GM19397 (cell line): ENCODE measurements around the gene ROCK2.
"Not testable (repeated sequence)": the region's sequence is repeated elsewhere in the genome, so short reads cannot be mapped to it uniquely, and the experiment has no call there.

Experiments
- ATAC-seq: cut with Tn5 transposase; IDR thresholded peaks from one replicate; pipeline ENCODE4 v1.9.1; 2021; ENCODE audit warnings: mild to moderate bottlenecking, moderate library complexity; ENCODE audit not compliant: unreplicated experiment

ROCK2 gene

DNA sequence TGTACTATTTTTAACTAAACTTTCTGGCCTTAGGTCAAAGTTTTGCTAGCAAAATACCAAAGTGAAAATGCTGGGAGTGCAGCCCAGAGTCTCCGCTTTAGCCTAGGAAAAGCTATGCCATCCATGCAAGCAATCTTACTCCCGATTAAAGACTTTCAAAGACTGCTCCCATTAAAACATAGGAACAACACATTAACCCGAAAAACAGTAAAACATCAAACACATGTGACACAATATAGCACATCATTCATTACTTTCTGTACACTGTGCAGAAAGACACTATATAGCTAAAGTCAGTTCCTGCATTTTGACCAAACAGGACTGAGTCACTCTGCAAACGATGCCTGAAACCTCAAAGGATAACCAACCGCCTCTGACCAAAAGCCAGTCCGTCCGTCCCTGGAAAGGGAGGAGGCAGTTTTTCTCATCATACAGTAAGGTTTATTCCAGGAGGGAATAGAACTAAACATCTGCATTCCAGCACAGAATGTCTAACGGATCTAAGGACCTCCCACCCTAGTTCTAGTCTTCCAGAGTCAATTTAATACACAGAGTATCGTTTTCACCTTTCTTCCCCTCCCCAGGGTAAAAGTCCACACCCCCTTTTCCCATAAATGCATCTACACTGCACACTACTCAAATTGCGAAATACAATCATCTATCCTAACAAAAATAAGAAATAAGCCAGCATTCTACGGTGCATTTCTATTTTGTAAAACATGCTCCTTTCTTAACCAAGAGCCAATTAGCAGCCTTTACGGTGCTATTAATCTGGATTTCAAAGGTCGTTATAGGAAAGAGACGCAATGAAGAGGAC, 1.7 kb downstream of the ROCK2 start:
- no peak for ATAC-seq

DNA sequence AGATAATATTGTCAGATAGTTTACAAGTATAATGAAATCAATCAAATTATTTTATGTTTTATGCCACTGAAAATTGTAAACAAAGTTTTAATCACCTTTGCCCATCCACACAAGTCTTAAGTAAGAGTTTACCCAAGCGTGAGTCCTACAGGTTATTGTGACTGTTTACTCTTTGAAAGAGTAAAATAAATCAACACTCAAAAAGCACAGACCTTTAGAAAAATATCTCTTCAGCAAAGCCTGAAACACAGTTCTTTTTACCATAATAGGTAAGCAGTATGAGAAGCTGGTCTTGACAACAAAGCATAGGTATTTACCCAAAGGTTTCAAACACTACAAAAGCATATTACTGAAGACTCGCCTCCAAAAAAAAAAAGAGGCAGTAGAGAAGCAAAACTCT, 3.7 kb downstream of the ROCK2 start:
- ATAC-seq: no peak

DNA sequence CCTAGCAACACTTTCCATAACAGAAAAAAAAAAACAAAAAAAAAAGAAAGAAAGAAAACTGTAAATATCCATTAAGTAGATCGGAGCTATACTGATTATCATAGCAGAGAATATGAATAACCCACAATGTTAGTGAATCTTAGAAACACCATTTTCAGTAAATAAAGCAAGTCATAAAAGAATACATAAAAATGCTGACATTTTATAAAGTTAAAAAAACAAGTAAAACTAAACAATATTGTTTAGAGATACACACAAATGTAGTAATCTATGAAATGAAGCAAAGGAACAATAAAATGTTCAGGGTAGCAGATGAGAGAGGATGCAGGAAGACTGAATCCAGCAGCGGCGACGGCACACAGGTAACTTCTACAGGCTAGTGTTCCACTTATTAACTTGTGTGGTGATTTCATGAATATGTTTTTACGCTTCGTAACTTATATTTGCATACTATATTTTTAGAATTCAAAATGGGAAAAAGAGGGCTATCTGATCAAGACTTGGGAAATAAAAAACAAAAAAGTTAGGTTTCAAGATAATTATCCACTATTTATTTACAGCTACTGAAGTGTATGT, 4.8 kb downstream of the ROCK2 start:
- no peak for ATAC-seq

DNA sequence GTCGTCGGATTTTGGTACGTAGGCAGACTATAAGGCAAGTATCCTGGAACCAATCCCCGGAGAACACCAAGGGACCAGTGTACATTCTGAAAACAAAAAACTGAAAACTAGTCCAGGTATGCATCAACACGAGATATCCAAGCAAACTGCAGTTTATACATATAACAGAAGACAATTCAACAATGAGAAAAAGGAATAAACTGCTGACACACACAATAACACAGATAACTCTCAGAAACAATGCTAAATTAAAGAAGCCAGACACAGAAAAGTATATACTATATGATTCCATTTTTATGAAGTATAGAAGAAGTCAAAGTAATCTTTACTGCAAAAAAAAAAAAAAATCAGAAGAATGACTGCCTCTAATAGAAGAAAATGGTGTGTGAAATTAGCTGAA, 5.9 kb downstream of the ROCK2 start:
- ATAC-seq: no peak

DNA sequence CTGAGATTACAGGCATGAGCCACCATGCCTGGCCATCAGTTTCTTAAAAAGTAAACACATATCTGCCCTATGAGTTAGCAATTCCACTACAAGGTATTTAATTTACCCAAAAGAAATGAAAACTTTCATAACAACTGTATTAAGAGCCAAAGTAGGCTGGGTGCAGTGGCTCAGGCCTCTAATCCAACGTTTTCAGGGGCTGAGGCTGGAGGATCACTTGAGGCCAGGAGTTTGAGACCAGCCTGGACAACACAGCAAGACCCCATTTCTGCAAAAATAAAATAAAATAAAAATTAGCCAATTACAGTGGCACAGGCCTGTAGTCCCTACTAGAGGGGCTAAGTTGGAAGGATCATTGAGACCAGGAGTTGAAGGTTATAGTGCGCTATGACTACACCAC, 6.5 kb downstream of the ROCK2 start:
- no peak for ATAC-seq

DNA sequence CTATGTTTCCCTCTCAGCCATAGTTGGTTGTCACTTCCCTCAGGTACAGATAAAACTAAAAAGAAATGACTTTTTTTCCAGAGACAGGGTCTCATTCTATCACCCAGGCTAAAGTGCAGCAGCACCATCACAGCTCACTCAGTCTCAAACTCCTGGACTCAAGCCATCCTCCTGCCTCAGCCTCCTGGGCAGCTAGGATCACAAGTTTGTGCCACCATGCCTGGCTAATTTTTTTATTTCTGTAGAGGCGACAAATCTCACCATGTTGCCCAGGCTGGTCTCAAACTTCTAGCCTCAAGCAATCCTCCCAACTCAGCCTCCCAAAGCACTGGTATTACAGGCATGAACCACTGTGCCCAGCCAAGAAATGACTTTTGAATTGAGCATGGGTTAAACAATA, 8.2 kb downstream of the ROCK2 start:
- no peak for ATAC-seq

DNA sequence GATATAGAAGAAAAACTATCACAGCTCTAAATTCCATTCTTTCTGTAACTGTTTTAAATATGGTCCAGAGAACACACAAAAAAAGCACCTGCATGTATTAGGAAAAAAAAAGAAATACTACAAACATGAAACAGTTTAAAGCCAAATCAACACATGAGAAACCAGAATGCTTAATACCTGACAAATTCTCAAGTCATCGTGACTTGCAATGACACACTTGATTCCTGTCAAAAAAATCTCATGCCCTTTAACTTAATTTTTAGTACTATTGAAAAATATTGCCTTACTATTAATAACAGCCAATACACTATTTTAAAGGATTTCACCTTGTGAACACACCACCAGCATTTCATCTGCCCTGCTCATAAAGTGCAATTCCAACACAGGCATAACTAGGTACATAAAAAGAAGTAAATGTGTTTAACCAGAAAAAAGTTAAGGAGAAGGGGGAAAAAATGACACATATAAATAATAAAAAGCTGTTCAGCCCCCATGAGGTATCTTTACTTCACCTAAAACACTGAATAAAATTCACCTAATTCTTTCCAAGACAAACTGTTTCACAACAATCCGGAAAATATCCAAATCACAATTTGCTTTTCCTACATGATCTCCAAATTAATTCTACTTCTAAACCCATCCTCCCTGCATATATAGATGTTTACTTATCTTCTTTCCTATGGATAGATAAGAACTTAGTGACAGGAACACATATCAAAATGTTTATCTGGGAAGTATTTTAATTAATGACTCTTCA, 10.8 kb downstream of the ROCK2 start:
- ATAC-seq: no peak

DNA sequence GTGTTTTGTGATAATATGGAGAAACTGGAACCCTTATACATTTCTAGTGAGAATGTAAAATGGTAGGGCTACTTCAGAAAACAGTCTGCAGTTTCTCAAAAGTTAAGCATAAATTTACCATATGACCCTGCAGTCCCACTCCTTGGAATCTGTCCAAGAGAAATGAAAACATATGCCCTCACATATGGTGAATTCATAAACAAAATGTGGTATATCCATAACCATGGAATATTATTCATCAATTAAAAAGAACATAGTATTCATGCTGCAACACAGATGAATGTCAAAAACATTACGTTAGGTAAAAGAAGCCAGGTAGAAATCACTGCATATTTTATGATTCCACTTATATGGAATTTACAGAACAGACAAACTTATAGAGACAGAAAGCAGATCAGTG, 11.8 kb downstream of the ROCK2 start:
- no peak for ATAC-seq

DNA sequence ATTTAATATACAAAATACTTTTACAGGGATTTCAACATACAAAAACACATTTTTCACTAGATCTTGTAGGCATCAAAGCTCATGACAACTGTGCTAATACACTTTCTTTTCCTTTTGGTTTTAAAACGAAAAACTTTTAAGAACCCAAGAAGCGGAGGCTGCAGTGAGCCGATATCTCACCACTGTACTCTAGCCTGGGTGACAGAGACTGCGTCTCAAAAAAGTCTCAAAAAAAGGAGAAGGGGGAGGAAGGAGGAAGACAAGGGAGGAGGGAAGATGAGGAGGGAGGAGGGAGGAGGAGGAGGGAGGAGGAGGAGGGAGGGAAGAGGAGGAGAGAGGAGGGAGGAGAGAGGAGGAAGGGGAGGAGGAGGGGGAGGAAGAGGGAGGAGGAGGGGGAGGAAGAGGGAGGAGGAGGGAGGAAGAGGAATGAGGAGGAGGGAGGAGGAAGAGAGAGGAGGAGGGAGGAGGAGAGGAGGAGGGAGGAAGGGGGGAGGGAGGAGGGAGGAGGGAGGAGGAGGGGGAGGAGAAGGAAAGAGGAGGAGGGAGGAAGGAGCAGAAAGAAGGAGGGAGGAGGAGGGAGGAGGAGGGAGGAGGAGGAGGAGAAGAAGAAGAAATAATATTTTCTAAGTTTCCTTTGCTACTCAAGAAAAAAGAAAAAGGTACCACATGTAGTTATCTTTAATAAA, 13.8 kb downstream of the ROCK2 start:
- no peak for ATAC-seq

DNA sequence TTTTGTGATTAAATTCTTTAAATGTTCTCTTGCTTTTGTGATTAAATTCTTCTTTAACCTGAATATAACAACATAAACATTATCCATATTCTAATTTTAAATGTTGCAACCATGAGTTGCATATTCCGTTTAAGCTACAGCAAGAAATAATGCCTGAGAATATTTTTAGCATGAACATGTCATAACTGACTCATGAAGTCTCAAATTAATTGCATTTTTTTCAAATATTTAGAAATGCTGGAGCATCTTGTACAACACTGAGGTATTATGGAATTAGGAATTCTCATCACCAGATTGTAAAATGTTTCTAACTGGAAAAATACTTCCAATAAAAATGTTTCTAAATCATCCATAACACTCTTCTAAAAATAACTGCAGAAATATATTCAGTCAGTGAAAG, 14.7 kb downstream of the ROCK2 start:
- no peak for ATAC-seq

DNA sequence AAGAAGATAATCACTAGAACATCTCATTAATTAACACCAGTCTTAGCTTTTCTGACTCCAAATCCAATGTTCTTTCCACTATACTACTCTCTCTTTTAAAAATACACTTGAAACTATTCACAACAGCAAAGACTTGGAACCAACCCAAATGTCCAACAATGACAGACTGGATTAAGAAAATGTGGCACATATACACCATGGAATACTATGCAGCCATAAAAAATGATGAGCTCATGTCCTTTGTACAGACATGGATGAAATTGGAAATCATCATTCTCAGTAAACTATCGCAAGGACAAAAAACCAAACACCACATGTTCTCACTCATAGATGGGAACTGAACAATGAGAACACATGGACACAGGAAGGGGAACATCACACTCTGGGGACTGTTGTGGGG, 15.9 kb downstream of the ROCK2 start:
- ATAC-seq: not testable (repeated sequence)

DNA sequence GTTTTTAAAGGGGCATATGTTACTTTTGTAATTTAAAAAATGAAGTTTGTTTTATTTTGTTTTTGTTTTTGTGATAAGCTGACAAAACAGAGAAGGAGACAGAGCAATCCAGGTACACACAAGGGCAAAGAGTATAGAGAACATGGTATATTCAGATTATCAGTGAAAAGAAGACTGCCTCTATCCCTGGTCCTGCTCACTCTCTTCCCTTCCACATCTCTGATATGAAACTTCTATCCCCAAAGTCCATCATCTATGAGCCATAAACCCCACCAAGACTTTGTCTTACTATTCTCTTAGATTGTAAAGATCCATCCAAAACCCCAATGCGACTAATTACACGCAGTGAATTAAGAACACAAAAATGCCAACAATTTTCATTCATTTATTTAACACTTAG, 16.6 kb downstream of the ROCK2 start:
- no peak for ATAC-seq

DNA sequence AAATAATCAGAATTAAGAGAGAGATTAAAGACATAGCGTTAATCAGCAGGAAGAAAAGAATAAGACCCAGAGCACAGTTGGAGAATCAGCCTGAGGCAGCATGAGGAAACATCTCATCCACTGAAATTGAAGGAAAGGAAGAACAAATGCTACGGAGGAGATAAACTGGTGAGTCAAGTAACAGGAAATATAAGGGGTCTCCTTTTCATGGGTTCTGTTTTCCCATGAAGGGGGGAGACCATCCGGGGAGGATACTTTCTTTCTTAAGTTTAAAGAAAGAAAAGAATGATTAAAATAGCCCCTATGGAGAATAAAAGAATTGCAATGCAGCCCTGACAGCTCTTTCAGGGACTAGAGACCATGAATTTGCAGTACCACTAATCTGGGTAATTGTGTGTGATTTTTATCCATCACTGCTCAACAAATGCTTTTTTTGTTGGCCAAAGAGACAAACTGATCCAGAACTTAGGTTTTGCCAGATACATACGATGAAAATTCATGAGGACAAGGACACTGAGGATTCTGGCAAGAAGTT, 17.7 kb downstream of the ROCK2 start:
- no peak for ATAC-seq

DNA sequence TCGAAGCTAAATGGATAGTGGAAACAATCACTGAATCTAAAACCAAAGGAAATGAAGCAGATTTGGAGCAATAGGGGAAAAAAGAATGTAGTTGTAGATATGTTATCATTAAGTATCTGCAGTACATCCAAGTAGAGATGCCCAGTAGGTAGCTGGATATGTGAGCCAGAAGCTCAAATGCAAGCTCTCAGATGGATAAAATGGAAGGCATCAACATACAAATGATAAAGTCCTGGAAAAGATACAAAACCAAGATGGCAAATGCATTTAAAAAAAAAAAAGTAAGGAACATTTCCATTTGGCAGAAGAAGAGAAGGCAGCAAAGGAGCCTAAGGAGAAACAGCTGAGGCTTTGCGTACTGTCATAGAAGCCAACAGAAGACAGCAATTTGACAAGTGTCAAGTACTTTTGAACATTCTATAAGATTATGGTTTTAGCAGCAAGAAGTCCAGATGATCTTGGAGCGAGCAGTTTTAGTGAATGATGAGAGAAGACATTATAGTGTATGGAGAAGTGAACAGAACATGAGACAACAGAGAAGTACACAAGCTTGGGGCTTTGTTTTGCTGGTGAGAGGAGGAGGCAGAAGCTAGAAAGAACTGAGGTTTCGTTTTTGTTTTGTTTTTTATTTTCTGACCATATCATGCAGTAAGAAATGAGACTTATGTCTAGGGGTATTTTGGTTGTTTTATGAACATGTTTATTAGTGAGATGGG, 18.3 kb downstream of the ROCK2 start:
- no peak for ATAC-seq

DNA sequence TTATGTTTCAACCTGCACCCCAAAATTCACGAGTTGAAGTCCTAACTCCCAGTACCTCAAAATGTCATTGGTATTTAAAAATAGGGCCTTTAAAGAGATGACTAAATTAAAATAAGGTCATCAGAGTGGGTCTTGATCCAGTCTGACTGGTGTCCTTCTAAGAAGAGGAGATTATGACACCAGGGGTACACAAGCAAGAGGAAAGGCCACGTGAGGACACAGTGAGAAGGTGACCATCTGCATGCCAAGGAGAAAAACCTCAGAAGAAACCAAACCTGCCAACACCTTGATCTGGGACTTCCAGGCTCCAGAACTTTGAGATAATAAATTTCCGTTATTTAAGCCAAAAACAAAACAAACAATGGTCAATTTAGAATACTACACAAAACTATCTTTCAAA, 22.6 kb downstream of the ROCK2 start:
- ATAC-seq: no peak

DNA sequence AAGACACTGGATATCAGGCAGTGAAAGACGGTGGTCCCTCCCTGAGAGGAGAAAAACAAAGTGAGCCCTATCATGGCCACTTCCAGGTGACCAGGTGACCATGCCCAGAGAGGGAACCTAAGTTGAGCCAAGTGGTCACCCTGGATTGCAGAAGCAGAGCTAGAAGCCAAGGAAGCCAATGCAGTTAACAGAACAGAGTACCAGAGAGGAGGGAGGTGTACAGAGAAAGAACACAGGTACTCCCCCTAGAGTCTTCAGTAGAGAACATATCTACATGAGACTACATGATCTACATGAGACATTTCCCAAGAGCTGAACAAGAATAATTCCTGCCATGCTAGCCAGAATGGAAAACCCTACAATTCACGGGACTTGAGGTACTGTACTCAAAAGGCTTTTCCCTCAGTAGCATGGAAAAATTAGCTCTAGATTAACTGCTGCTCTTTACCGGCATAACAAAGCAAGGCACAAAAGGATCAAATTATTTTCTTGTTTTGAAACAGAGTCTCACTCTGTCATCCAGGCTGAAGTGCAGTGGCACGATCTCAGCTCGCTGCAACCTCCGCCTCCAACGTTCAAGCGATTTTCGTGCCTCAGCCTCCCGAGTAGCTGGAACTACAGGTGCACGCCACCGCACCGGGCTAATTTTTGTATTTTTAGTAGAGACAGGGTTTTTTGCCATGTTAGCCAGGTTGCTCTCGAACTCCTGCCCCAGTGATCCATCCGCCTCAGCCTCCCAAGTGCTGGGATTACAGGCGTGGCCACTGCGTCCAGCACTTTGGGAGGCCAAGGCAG, 23.5 kb downstream of the ROCK2 start:
- ATAC-seq: no peak

DNA sequence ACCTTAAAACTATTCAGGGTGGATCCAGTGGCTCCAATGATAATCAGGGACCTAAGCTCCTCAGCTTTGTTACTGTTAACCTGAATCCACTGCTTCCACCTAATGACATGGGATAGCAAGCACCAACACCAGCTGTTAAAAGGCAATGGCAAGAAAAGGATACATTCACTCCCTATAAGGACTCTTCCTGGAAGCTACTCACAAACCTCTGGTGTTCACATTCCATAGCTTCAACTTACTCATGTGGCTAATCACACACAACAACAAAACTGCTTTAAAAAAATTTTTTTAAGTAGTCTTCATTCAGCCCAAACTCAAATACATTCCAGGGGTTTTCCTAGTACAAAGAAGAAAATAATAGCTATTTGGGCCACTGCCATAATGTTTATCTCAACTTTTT, 24.5 kb downstream of the ROCK2 start:
- no peak for ATAC-seq

DNA sequence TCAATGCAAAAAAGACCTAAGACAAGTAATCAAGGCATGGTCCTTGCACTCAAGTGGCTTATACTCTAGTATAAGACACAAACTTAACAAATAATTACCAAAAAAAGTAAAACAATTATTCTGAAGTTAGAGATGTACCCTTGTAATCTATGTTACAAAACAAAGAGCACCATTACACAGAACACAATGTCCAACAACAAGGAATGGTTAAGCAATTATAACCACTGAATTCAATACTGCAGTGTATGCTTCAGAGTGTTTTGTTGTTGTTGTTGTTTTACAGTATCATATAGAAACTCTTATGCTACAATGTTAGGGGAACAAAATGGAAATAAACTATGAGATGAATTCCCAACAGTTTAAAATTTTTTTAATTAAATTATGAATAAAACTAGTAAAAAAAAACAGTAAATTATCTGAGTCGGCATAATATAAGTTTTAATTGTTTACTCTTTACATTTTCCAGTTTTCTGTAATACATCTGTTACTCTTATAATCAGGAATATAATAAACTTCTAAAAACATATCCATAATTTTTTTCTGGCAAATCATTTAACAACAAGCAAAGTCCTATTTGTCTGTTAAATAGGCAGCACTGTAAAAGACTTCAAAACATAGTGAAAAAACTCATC, 29.2 kb downstream of the ROCK2 start:
- ATAC-seq: no peak

DNA sequence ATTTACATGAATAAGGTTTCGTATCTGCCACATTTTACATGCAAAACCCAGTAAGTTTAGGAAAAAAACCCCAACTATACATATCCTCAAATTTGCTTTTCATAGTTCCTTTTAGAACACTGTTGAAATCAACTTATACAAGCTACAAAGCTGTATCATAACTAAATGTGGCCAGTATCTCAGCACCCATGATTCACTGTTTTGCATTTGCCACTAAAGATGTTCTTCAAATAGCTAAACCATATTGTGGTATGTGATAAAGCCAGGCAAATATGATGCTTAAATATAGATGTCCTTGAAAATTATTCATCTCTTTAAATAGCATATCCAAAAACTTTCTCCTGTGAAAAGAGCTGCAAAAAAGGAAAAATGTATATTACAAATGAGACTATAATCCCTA, 29.9 kb downstream of the ROCK2 start:
- no peak for ATAC-seq
